Mesendoderm (in vitro differentiated cells): ENCODE data around the gene VOPP1.

Source experiments
- DNase-seq: peaks from one replicate; pipeline ENCODE4 v3.0.0; 2013
- H2AK5ac ChIP-seq: 2 replicates; pipeline ENCODE4 v1.6.1; 2013; ENCODE audit warnings: low read length, inconsistent platforms
- H2BK120ac ChIP-seq: 2 replicates; pipeline ENCODE4 v1.6.1; 2013; ENCODE audit warnings: low read depth, mild to moderate bottlenecking, low read length, moderate library complexity, mixed read lengths
- H2BK15ac ChIP-seq: replicated peaks from 2 replicates; pipeline ENCODE4 v1.6.1; 2013; ENCODE audit warnings: low read depth, mild to moderate bottlenecking, moderate library complexity
- H2BK5ac ChIP-seq: 2 replicates; pipeline ENCODE4 v1.6.1; 2013; ENCODE audit warnings: low read length, inconsistent platforms
- H3K18ac ChIP-seq: 2 replicates; pipeline ENCODE4 v1.6.1; 2013; ENCODE audit warnings: mild to moderate bottlenecking, low read length, mixed read lengths
- H3K23ac ChIP-seq: one replicate; pipeline ENCODE4 v1.6.1; 2013; ENCODE audit warnings: low read length
- H3K27ac ChIP-seq: 2 replicates; pipeline ENCODE4 v1.5.1; 2013; ENCODE audit warnings: low read depth, mild to moderate bottlenecking, inconsistent platforms, low read length, moderate library complexity
- H3K27me3 ChIP-seq: 2 replicates; pipeline ENCODE4 v1.6.1; 2013; ENCODE audit warnings: low read length, control low read depth, mild to moderate bottlenecking, inconsistent platforms; ENCODE audit not compliant: insufficient read depth, poor library complexity
- H3K36me3 ChIP-seq: 2 replicates; pipeline ENCODE4 v1.6.1; 2013; ENCODE audit warnings: low read length, inconsistent platforms; ENCODE audit not compliant: control insufficient read depth, insufficient read depth
- H3K4ac ChIP-seq: one replicate; pipeline ENCODE4 v1.6.1; 2013; ENCODE audit warnings: low read depth, mild to moderate bottlenecking, low read length, moderate library complexity
- H3K4me1 ChIP-seq: 2 replicates; pipeline ENCODE4 v1.6.1; 2013; ENCODE audit warnings: low read depth, low read length, inconsistent platforms; ENCODE audit not compliant: control insufficient read depth
- H3K4me2 ChIP-seq: 2 replicates; pipeline ENCODE4 v1.6.1; 2013; ENCODE audit warnings: low read length
- H3K4me3 ChIP-seq: 2 replicates; pipeline ENCODE4 v1.5.1; 2013; ENCODE audit warnings: mild to moderate bottlenecking, low read length
- H3K56ac ChIP-seq: one replicate; pipeline ENCODE4 v1.6.1; 2013; ENCODE audit warnings: low read length
- H3K79me1 ChIP-seq: 2 replicates; pipeline ENCODE4 v1.6.1; 2013; ENCODE audit warnings: low read length, inconsistent platforms
- H3K79me2 ChIP-seq: 2 replicates; pipeline ENCODE4 v1.6.1; 2013; ENCODE audit warnings: mild to moderate bottlenecking, low read length; ENCODE audit not compliant: control insufficient read depth, insufficient read depth
- H3K9ac ChIP-seq: 2 replicates; pipeline ENCODE4 v1.6.1; 2013; ENCODE audit warnings: low read length, inconsistent platforms
- H4K5ac ChIP-seq: one replicate; pipeline ENCODE4 v1.6.1; 2013; ENCODE audit warnings: low read length
- H4K8ac ChIP-seq: one replicate; pipeline ENCODE4 v1.6.1; 2013; ENCODE audit warnings: low read depth, mild to moderate bottlenecking, control low read depth, low read length, moderate library complexity
- WGBS: extraction: QIAGEN DNeasy Blood & Tissue Kit; methylation state at CpG from one replicate; pipeline ENCODE4 v1.1.7; 2013; ENCODE audit warnings: low lambda C conversion rate, missing lambda C conversion rate; ENCODE audit not compliant: insufficient coverage; ENCODE audit errors: extremely low coverage; 5-methylcytosine and 5-hydroxymethylcytosine counted together

Gene VOPP1

GRCh38 chr7:55423891-55424290 lies 148.4 kb downstream of the VOPP1 start:
- Histone ChIP-seq H3K4me2 (no peak overlapping the region), H2BK15ac (no peak overlapping the region), H3K4ac (no peak overlapping the region), H2AK5ac (no peak overlapping the region), H3K18ac (no peak overlapping the region), H3K4me3 (no peak overlapping the region), H3K36me3 (peaks cover 2% of the 10 kb centered on the region), H4K5ac (no peak overlapping the region), H2BK5ac (no peak overlapping the region), H3K9ac (no peak overlapping the region), H3K56ac (no peak overlapping the region), H3K79me1 (no peaks in the 10 kb centered on the region), H4K8ac (no peak overlapping the region), H3K4me1 (peaks cover 7% of the 10 kb centered on the region), H3K79me2 (no peaks in the 10 kb centered on the region), H3K23ac (no peak overlapping the region), H3K27me3 (no peaks in the 10 kb centered on the region), H2BK120ac (no peak overlapping the region), H3K27ac (no peak overlapping the region)
- no CpG with 5 or more reads among the region's 5 CpGs for WGBS
- DNase-seq: no peak

DNA sequence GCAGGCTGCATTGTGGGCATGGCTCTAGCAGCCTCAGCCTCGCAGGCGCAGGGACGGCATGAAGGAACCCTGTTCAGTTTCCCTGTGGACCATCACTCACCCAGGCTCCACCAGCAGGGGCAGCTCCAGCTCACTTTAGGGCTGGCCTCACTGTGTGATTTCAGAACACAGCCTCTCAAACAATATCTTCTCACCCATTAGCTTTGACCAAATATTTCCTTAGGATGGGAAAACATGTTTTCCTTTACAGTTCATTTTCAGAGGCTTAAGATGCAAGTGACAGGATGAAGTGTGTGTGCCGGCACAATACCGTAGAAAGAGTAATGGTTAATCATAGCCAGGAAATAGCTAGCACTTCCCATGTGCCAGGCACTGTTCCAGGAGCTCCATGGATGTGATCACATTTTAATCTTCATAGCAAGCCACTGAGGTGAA lies 149.0 kb downstream of the VOPP1 start:
- Histone ChIP-seq H3K23ac (no peak overlapping the region), H2BK5ac (no peak overlapping the region), H3K9ac (no peak overlapping the region), H3K27me3 (no peaks in the 10 kb centered on the region), H4K5ac (no peak overlapping the region), H3K79me2 (no peaks in the 10 kb centered on the region), H3K79me1 (no peaks in the 10 kb centered on the region), H4K8ac (no peak overlapping the region), H2BK120ac (no peak overlapping the region), H2BK15ac (no peak overlapping the region), H3K18ac (no peak overlapping the region), H3K36me3 (peaks cover 2% of the 10 kb centered on the region), H2AK5ac (no peak overlapping the region), H3K56ac (no peak overlapping the region), H3K4me1 (peaks cover 7% of the 10 kb centered on the region), H3K27ac (no peak overlapping the region), H3K4ac (no peak overlapping the region), H3K4me2 (no peak overlapping the region), H3K4me3 (no peak overlapping the region)
- no CpG with 5 or more reads among the region's 5 CpGs for WGBS
- DNase-seq: no peak
